NAMALWA (cell line): ENCODE data around the gene MERTK.
"Not testable (repeated sequence)": the region's sequence is repeated elsewhere in the genome, so short reads cannot be mapped to it uniquely, and the experiment has no call there.

ENCODE experiments used
- DNase-seq: peaks from one replicate; pipeline ENCODE4 v3.0.0-alpha.2; 2015; ENCODE audit warnings: low spot score

The MERTK gene

GRCh38 chr2:112012556-112012955 is 114.1 kb downstream of the MERTK start:
- no peak for DNase-seq

GRCh38 chr2:112018846-112019245 is 120.4 kb downstream of the MERTK start:
- DNase-seq, result no peak

- DNase-seq, result no peak
Measured at GRCh38 chr2:112019569-112019982, 121.2 kb downstream of the MERTK start.

GRCh38 chr2:112020561-112020960 is 122.2 kb downstream of the MERTK start:
- DNase-seq, result peak; percentile 9

GRCh38 chr2:112021290-112021689 is 122.9 kb downstream of the MERTK start:
- no peak for DNase-seq

GRCh38 chr2:112021781-112022231 is 123.4 kb downstream of the MERTK start:
- DNase-seq, result no peak

- no peak for DNase-seq
Measured at GRCh38 chr2:112023707-112024106, 125.3 kb downstream of the MERTK start.

GRCh38 chr2:112024231-112024630 is 125.8 kb downstream of the MERTK start:
- no peak for DNase-seq

- no peak for DNase-seq
Measured at GRCh38 chr2:112024896-112025491, 126.6 kb downstream of the MERTK start.

GRCh38 chr2:112026509-112026908 is 128.1 kb downstream of the MERTK start:
- no peak for DNase-seq

- DNase-seq, result no peak
Measured at GRCh38 chr2:112027767-112028166, 129.4 kb downstream of the MERTK start.

GRCh38 chr2:112029164-112029563 is 130.8 kb downstream of the MERTK start:
- DNase-seq, result no peak

- no peak for DNase-seq
Measured at GRCh38 chr2:112031473-112032223, 133.2 kb downstream of the MERTK start.

- no peak for DNase-seq
Measured at GRCh38 chr2:112032224-112032586, 133.8 kb downstream of the MERTK start.

- DNase-seq, result no peak
Measured at GRCh38 chr2:112032689-112033465, 134.5 kb downstream of the MERTK start.

GRCh38 chr2:112033600-112033999 is 135.2 kb downstream of the MERTK start:
- no peak for DNase-seq

- DNase-seq, result no peak
Measured at GRCh38 chr2:112034924-112035323, 136.5 kb downstream of the MERTK start.

- no peak for DNase-seq
Measured at GRCh38 chr2:112035786-112036185, 137.4 kb downstream of the MERTK start.

GRCh38 chr2:112039556-112039955 is 141.1 kb downstream of the MERTK start:
- not testable (repeated sequence) for DNase-seq

GRCh38 chr2:112040066-112040465 is 141.7 kb downstream of the MERTK start:
- not testable (repeated sequence) for DNase-seq

- not testable (repeated sequence) for DNase-seq
Measured at GRCh38 chr2:112041460-112041859, 143.1 kb downstream of the MERTK start.

GRCh38 chr2:112045446-112046014 is 147.1 kb downstream of the MERTK start:
- no peak for DNase-seq

- DNase-seq, result no peak
Measured at GRCh38 chr2:112046231-112046630, 147.8 kb downstream of the MERTK start.
